B cell (primary cell): Measurements from ENCODE around the gene SUSD3.

Experiments
- CTCF ChIP-seq: fragments of 200-600 bp; IDR thresholded peaks from one replicate; pipeline ENCODE4 v1.8.0; 2022; ENCODE audit warnings: antibody characterized with exemption, mild to moderate bottlenecking
- EZH2 ChIP-seq: IDR thresholded peaks from 2 replicates; pipeline ENCODE4 v1.6.1; 2012; ENCODE audit warnings: borderline replicate concordance, low read depth, mild to moderate bottlenecking, moderate library complexity, low read length; ENCODE audit not compliant: insufficient read depth, poor library complexity, severe bottlenecking

- TF ChIP-seq EZH2, result no peak
- TF ChIP-seq CTCF, result no peak
Measured at GRCh38 chr9:93041108-93041802, 17.2 kb upstream of the SUSD3 start.
